Activated CD8-positive, alpha-beta T cell treated with anti-CD3 and anti-CD28 coated beads for 36 hours (primary cell): ENCODE measurements around the gene ZNF366. TPM values are rescaled to one million over a fixed set of nuclear protein-coding genes. Genes with fewer than 3 reads are reported as not detected.

Source experiments
- ATAC-seq: fragments of 200-7000 bp; cut with Tn5 transposase; one replicate; pipeline ENCODE4 v1.10.0; 2021; ENCODE audit warnings: mild to moderate bottlenecking, moderate library complexity
- CTCF ChIA-PET: fragments of 350-600 bp; sonication (Branson Sonifier 250); formaldehyde crosslinking; loops from one replicate; lab custom pipeline; 2021; ENCODE audit warnings: antibody characterized with exemption; lab: Charles Lee
- POLR2A ChIA-PET: fragments of 350-600 bp; sonication (Branson Sonifier 250); formaldehyde crosslinking; loops from one replicate; lab custom pipeline; 2021; ENCODE audit warnings: antibody characterized with exemption; lab: Charles Lee
- DNase-seq: peaks from one replicate; pipeline ENCODE4 v3.0.0-alpha.2; 2020
- H3K27ac Mint-ChIP-seq: one replicate; pipeline ENCODE4 v1.8.0; 2021; ENCODE audit warnings: mild to moderate bottlenecking, mixed read lengths
- H3K27me3 Mint-ChIP-seq: one replicate; pipeline ENCODE4 v1.8.0; 2021; ENCODE audit warnings: mixed read lengths
- H3K36me3 Mint-ChIP-seq: one replicate; pipeline ENCODE4 v1.8.0; 2021; ENCODE audit warnings: low read depth, mixed read lengths
- H3K4me1 Mint-ChIP-seq: one replicate; pipeline ENCODE4 v1.8.0; 2021; ENCODE audit warnings: low read depth, mixed read lengths
- H3K4me3 Mint-ChIP-seq: one replicate; pipeline ENCODE4 v1.8.0; 2021; ENCODE audit warnings: mild to moderate bottlenecking, moderate library complexity, mixed read lengths
- H3K9me3 Mint-ChIP-seq: one replicate; pipeline ENCODE4 v1.8.0; 2021; ENCODE audit warnings: mixed read lengths
- intact Hi-C: fragments of 100-400 bp; cut with micrococcal nuclease; formaldehyde crosslinking; loops from one replicate; pipeline ENCODE4 v1.10.0; 2022
- total RNA-seq, 2 experiments: library from RNA; stranded (reverse); gene quantifications; one replicate each; pipeline ENCODE4 v1.2.3, GENCODE V29; 2021
- TF ChIP-seq, protein P1 (sequence below): fragments of 200-600 bp; IDR thresholded peaks from one replicate; pipeline ENCODE4 v1.8.0; 2022; ENCODE audit warnings: antibody characterized with exemption, mild to moderate bottlenecking

The ZNF366 gene
- total RNA-seq, 2 experiments from 2014 or later, result not detected

GRCh38 chr5:72476721-72477120, 30.5 kb downstream of the ZNF366 start:
- Mint-ChIP-seq H3K36me3 (no peaks in the 10 kb centered on the region), H3K9me3 (no peaks in the 10 kb centered on the region), H3K4me3 (no peak overlapping the region), H3K27me3 (peaks cover 17% of the 10 kb centered on the region), H3K4me1 (no peaks in the 10 kb centered on the region), H3K27ac (no peak overlapping the region)
- CTCF ChIA-PET, result no interaction called here
- DNase-seq, result no peak
- intact Hi-C loops, result no loop called here
- ATAC-seq, result no peak
- TF ChIP-seq, protein P1, sequence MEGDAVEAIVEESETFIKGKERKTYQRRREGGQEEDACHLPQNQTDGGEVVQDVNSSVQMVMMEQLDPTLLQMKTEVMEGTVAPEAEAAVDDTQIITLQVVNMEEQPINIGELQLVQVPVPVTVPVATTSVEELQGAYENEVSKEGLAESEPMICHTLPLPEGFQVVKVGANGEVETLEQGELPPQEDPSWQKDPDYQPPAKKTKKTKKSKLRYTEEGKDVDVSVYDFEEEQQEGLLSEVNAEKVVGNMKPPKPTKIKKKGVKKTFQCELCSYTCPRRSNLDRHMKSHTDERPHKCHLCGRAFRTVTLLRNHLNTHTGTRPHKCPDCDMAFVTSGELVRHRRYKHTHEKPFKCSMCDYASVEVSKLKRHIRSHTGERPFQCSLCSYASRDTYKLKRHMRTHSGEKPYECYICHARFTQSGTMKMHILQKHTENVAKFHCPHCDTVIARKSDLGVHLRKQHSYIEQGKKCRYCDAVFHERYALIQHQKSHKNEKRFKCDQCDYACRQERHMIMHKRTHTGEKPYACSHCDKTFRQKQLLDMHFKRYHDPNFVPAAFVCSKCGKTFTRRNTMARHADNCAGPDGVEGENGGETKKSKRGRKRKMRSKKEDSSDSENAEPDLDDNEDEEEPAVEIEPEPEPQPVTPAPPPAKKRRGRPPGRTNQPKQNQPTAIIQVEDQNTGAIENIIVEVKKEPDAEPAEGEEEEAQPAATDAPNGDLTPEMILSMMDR, result no peak
- POLR2A ChIA-PET, result no interaction called here

DNA sequence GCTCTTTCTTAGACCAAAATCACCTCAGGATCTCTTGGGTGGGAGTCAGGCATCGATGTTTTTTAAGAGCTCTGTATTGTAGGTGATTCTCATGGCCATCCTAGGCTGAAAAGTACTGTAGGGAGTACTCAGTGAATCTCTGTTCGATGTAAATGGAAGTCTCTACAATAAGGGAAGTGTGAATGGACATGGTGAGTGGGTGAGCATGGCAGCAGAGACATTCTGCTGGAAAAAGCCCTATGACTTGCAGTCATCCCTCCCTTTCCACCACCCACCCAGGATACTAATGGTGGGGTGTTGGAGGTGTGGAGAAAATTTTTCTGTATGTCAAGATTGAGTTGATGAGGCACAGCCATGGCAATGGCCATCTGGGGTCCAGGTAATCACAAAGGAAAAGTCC, 30.9 kb downstream of the ZNF366 start:
- DNase-seq (no peak), ATAC-seq (no peak)
- ChIA-PET CTCF (no interaction called here), POLR2A (no interaction called here)
- H3K9me3 Mint-ChIP-seq, result no peaks in the 10 kb centered on the region
- no peak overlapping the region for H3K27ac Mint-ChIP-seq
- TF ChIP-seq, protein P1, result no peak
- no peak overlapping the region for H3K4me3 Mint-ChIP-seq
- no peaks in the 10 kb centered on the region for H3K4me1 Mint-ChIP-seq
- intact Hi-C loops, result no loop called here
- peaks cover 18% of the 10 kb centered on the region for H3K27me3 Mint-ChIP-seq
- no peaks in the 10 kb centered on the region for H3K36me3 Mint-ChIP-seq

- Mint-ChIP-seq H3K27me3 (peaks cover 20% of the 10 kb centered on the region), H3K4me3 (no peak overlapping the region), H3K9me3 (no peaks in the 10 kb centered on the region), H3K4me1 (no peaks in the 10 kb centered on the region), H3K27ac (no peak overlapping the region), H3K36me3 (no peaks in the 10 kb centered on the region)
- ATAC-seq (no peak), DNase-seq (no peak)
- intact Hi-C loops, result no loop called here
- CTCF ChIA-PET, result no interaction called here
- POLR2A ChIA-PET, result no interaction called here
- TF ChIP-seq, protein P1, result no peak
These were observed 32.7 kb downstream of the ZNF366 start for GRCh38 chr5:72474516-72474915.

DNA sequence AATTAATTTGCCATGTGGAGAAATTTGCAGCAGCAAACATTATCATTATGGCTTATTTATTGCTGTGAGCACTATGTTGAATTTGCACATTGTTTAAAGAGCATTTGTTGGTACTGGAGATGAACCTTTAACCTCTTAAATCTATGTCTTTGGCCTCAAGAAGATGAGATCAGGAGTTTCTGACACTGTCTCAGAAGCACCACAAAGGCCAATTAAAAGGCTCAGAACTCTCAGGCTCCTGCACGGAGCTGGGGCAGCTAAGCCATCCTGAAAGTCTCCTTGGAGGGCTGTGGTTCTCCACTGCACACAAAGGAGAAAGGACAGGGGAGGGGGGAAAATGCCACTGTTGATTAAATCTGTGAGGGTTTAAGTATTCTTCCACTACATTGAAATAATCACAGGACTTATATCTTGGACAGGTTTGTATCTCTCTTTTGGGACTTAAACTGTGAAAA, 33.1 kb downstream of the ZNF366 start:
- no peak overlapping the region for H3K4me3 Mint-ChIP-seq
- H3K4me1 Mint-ChIP-seq, result no peaks in the 10 kb centered on the region
- H3K27ac Mint-ChIP-seq, result no peak overlapping the region
- intact Hi-C loops, result no loop called here
- CTCF ChIA-PET, result no interaction called here
- POLR2A ChIA-PET, result no interaction called here
- H3K36me3 Mint-ChIP-seq, result no peaks in the 10 kb centered on the region
- TF ChIP-seq, protein P1, result no peak
- DNase-seq (no peak), ATAC-seq (no peak)
- peaks cover 20% of the 10 kb centered on the region for H3K27me3 Mint-ChIP-seq
- no peaks in the 10 kb centered on the region for H3K9me3 Mint-ChIP-seq

DNA sequence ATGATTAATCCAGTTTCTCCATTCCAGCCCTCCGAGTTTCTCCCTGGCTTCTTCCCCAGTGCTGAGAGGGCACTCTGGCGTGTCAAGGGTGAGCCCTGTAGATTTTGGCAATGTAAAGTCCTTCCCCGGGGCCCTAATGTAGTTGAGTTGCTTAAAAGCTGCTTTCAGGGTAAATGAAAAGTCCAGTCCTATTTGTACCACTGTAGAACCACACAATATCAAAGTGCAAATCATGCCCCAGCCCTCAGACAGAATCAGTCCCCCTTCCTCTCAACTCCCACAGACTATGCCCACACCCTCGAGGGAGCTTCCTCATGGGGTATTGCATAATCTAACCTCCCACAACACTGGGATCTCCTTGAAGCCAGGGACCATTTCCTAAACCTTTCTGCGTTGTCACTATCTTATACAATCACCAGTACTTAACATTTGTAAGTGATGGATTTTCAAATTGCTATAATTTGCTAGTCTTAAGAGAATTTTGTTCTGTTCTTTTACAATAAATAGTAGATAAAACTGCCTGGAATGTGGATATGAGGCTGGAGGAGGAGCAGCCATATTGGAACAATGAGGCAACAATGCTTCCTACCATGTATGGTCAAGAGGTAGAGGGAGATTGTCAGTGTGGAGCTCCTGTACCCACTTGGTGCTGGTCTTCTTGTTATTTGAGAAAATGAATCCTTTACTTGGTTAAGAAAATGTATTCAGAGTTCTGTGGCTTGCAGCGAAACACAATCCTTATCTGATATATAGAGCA, 34.4 kb downstream of the ZNF366 start:
- H3K4me1 Mint-ChIP-seq, result no peaks in the 10 kb centered on the region
- no peaks in the 10 kb centered on the region for H3K36me3 Mint-ChIP-seq
- TF ChIP-seq, protein P1, result no peak

More for the DNA sequence above, 34.4 kb downstream of the ZNF366 start:
- DNase-seq (no peak), ATAC-seq (no peak)
- ChIA-PET POLR2A (no interaction called here), CTCF (no interaction called here)
- intact Hi-C loops, result no loop called here
- Mint-ChIP-seq H3K4me3 (no peak overlapping the region), H3K27me3 (peaks cover 22% of the 10 kb centered on the region), H3K27ac (no peak overlapping the region), H3K9me3 (no peaks in the 10 kb centered on the region)
